Natural killer cell (primary cell): ENCODE data around the gene BLMH. TPM values are rescaled to one million over a fixed set of nuclear protein-coding genes. Genes with fewer than 3 reads are reported as not detected.

Source experiments
- ATAC-seq, 3 donors: fragments of 150-1000 bp in 2 of 3; fragments of 200-7000 bp in 1 of 3; cut with Tn5 transposase; 1 replicate in 1 of 3; 2 replicates in 2 of 3; pipeline ENCODE4 v1.10.0; 2021; ENCODE audit warnings: mild to moderate bottlenecking in 2 of 3, moderate library complexity in 2 of 3
- DNase-seq, 2 donors: peaks; one replicate each; pipeline versions ENCODE4 v3.0.0 to v3.0.0-alpha.2; 2013 to 2021; ENCODE audit warnings: mixed read lengths in 1 of 2
- H3K27ac ChIP-seq: one replicate; pipeline ENCODE4 v1.5.1; 2013; ENCODE audit warnings: mild to moderate bottlenecking, low read length
- H3K27me3 ChIP-seq: one replicate; pipeline ENCODE4 v1.6.1; 2013; ENCODE audit warnings: low read length; ENCODE audit not compliant: control insufficient read depth, insufficient read depth
- H3K36me3 ChIP-seq: one replicate; pipeline ENCODE4 v1.6.1; 2013; ENCODE audit warnings: low read length; ENCODE audit not compliant: control insufficient read depth, insufficient read depth
- H3K4me1 ChIP-seq: one replicate; pipeline ENCODE4 v1.6.1; 2013; ENCODE audit warnings: low read length; ENCODE audit not compliant: control insufficient read depth, insufficient read depth
- H3K4me3 ChIP-seq: one replicate; pipeline ENCODE4 v1.5.1; 2013; ENCODE audit warnings: low read length
- H3K9me3 ChIP-seq: one replicate; pipeline ENCODE4 v1.6.1; 2013; ENCODE audit warnings: low read length; ENCODE audit not compliant: control insufficient read depth, insufficient read depth
- H3K27ac Mint-ChIP-seq, 2 donors: one replicate each; pipeline ENCODE4 v1.8.0; 2022; ENCODE audit warnings: mild to moderate bottlenecking in 2 of 2, mixed read lengths in 2 of 2, moderate library complexity in 1 of 2
- H3K27me3 Mint-ChIP-seq, 2 donors: one replicate each; pipeline ENCODE4 v1.8.0; 2022; ENCODE audit warnings: low read depth in 2 of 2, mixed read lengths in 2 of 2
- H3K36me3 Mint-ChIP-seq: one replicate; pipeline ENCODE4 v1.8.0; 2022; ENCODE audit warnings: mixed read lengths
- H3K4me1 Mint-ChIP-seq, 2 donors: one replicate each; pipeline ENCODE4 v1.8.0; 2022; ENCODE audit warnings: mixed read lengths in 2 of 2
- H3K4me3 Mint-ChIP-seq: one replicate; pipeline ENCODE4 v1.8.0; 2022; ENCODE audit warnings: mild to moderate bottlenecking, moderate library complexity, mixed read lengths
- H3K9me3 Mint-ChIP-seq, 2 donors: one replicate each; pipeline ENCODE4 v1.8.0; 2022; ENCODE audit warnings: mixed read lengths in 2 of 2
- WGBS: methylation state at CpG from one replicate; pipeline ENCODE4 v1.1.7; 2013; ENCODE audit warnings: missing lambda C conversion rate; ENCODE audit not compliant: insufficient coverage; 5-methylcytosine and 5-hydroxymethylcytosine counted together
- intact Hi-C: fragments of 100-400 bp; cut with micrococcal nuclease; formaldehyde crosslinking; loops from one replicate; pipeline ENCODE4 v1.14.2; 2022
- total RNA-seq, 4 donors: library from RNA; stranded (reverse); fragments of 120-200 nt in 1 of 4; gene quantifications; one replicate each; pipeline versions ENCODE4 v1.2.3 to v1.2.4, GENCODE V29; 2013 to 2022
- TF ChIP-seq, protein P1 (sequence below): fragments of 200-600 bp; IDR thresholded peaks from one replicate; pipeline ENCODE4 v1.8.0; 2022; ENCODE audit warnings: antibody characterized with exemption

Gene BLMH
- total RNA-seq, 3 donors from 2014 or later (not counting 1 experiment from before 2014, with no cell fraction given): 44.8 to 52.8 (median 46.7) TPM

DNA sequence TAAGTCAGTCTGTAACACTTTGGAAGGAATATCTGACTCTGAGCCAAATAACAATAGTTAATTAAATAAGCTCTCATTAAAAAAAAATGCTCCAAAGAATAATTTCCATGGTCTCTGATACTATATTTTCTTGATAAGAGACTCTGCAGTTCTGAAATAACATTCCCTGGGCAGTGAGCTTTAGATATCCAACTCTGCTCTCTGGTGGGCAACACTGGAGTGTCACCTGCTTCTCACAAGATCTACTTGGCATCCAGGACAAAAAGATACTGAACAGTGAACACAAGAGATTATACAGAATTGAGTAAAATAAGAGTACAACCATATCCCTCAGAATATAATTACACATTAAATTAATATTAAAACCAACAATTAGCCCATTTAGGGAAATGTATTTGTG lies 13.7 kb downstream of the BLMH start:
- TF ChIP-seq, protein P1, sequence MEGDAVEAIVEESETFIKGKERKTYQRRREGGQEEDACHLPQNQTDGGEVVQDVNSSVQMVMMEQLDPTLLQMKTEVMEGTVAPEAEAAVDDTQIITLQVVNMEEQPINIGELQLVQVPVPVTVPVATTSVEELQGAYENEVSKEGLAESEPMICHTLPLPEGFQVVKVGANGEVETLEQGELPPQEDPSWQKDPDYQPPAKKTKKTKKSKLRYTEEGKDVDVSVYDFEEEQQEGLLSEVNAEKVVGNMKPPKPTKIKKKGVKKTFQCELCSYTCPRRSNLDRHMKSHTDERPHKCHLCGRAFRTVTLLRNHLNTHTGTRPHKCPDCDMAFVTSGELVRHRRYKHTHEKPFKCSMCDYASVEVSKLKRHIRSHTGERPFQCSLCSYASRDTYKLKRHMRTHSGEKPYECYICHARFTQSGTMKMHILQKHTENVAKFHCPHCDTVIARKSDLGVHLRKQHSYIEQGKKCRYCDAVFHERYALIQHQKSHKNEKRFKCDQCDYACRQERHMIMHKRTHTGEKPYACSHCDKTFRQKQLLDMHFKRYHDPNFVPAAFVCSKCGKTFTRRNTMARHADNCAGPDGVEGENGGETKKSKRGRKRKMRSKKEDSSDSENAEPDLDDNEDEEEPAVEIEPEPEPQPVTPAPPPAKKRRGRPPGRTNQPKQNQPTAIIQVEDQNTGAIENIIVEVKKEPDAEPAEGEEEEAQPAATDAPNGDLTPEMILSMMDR: peak; percentile 45
- Histone ChIP-seq H3K27ac (no peak overlapping the region), H3K36me3 (peaks cover 42% of the 10 kb centered on the region), H3K4me1 (no peaks in the 10 kb centered on the region), H3K4me3 (no peak overlapping the region), H3K27me3 (no peaks in the 10 kb centered on the region), H3K9me3 (no peaks in the 10 kb centered on the region)
- DNase-seq (peak in 1 of 2 donors; percentile 37), ATAC-seq (peak in 2 of 3 donors; percentile 55 to 78)
- Mint-ChIP-seq H3K4me3 (no peak overlapping the region), H3K9me3 (no peaks in the 10 kb centered on the region), H3K36me3 (peaks cover 2% of the 10 kb centered on the region), H3K27ac (no peak overlapping the region), H3K4me1 (peaks cover 9 to 11% of the 10 kb centered on the region in 2 donors), H3K27me3 (no peaks in the 10 kb centered on the region)
- intact Hi-C loops: loop anchor here (1.0 kb wide), 2 partner anchors 153 to 174 kb away; no protein-coding TSS in a partner anchor

GRCh38 chr17:30275911-30276310 lies 15.8 kb downstream of the BLMH start:
- TF ChIP-seq, protein P1: no peak
- H3K27me3 Mint-ChIP-seq: no peaks in the 10 kb centered on the region
- peaks cover 58% of the 10 kb centered on the region for H3K36me3 ChIP-seq

GRCh38 chr17:30274887-30275286 lies 16.9 kb downstream of the BLMH start:
- H3K9me3 Mint-ChIP-seq: no peaks in the 10 kb centered on the region
- no peaks in the 10 kb centered on the region for H3K9me3 ChIP-seq
- H3K36me3 ChIP-seq: peaks cover 55% of the 10 kb centered on the region
- no peak for ATAC-seq
- 97% methylated on average over 2 of the region's 3 CpGs for WGBS
- intact Hi-C loops: no loop called here
- H3K4me3 Mint-ChIP-seq: no peak overlapping the region
- no peak overlapping the region for H3K4me3 ChIP-seq
- H3K27me3 ChIP-seq: no peaks in the 10 kb centered on the region
- H3K27ac Mint-ChIP-seq: no peak overlapping the region
- H3K4me1 ChIP-seq: no peaks in the 10 kb centered on the region
- TF ChIP-seq, protein P1: no peak
- no peaks in the 10 kb centered on the region for H3K27me3 Mint-ChIP-seq
- H3K36me3 Mint-ChIP-seq: peaks cover 25% of the 10 kb centered on the region
- H3K4me1 Mint-ChIP-seq: peaks cover 9 to 11% of the 10 kb centered on the region in 2 donors
- no peak overlapping the region for H3K27ac ChIP-seq
- DNase-seq: no peak

More at GRCh38 chr17:30275911-30276310, 15.8 kb downstream of the BLMH start:
- peaks cover 9 to 11% of the 10 kb centered on the region in 2 donors for H3K4me1 Mint-ChIP-seq
- ATAC-seq (no peak), DNase-seq (no peak)
- Histone ChIP-seq H3K27ac (no peak overlapping the region), H3K4me3 (no peak overlapping the region), H3K9me3 (no peaks in the 10 kb centered on the region), H3K4me1 (no peaks in the 10 kb centered on the region), H3K27me3 (no peaks in the 10 kb centered on the region)
- H3K36me3 Mint-ChIP-seq: peaks cover 18% of the 10 kb centered on the region
- WGBS: 50% methylated on average over 1 of the region's 2 CpGs
- H3K27ac Mint-ChIP-seq: no peak overlapping the region
- H3K9me3 Mint-ChIP-seq: no peaks in the 10 kb centered on the region
- H3K4me3 Mint-ChIP-seq: no peak overlapping the region
- intact Hi-C loops: no loop called here

DNA sequence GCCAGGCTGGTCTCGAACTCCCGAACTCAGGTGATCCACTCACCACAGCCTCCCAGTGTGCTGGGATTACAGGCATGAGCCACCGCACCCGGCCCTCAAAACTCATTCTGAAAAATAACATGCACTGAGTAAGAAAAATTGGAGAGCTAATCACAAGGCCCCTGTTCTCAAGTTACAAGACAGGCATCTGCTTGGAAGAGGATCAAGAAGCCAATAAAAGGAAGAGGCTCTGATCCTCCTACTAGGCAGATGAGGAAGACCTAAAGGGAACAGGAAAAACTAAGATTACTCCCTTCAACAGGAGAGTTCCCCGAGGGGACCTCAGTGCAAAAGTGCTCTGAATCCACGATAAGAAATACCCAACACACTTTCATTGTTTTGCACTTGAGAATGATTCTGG lies 18.4 kb downstream of the BLMH start:
- Histone ChIP-seq H3K36me3 (peaks cover 56% of the 10 kb centered on the region), H3K4me3 (no peak overlapping the region), H3K27ac (no peak overlapping the region), H3K9me3 (no peaks in the 10 kb centered on the region), H3K27me3 (no peaks in the 10 kb centered on the region), H3K4me1 (no peaks in the 10 kb centered on the region)
- Mint-ChIP-seq H3K27me3 (no peaks in the 10 kb centered on the region), H3K9me3 (no peaks in the 10 kb centered on the region), H3K27ac (no peak overlapping the region), H3K4me1 (peaks cover 9 to 11% of the 10 kb centered on the region in 2 donors), H3K36me3 (peaks cover 31% of the 10 kb centered on the region), H3K4me3 (no peak overlapping the region)
- DNase-seq (no peak), ATAC-seq (no peak)
- 97% methylated on average over 6 of the region's 6 CpGs for WGBS
- TF ChIP-seq, protein P1: no peak
- intact Hi-C loops: no loop called here
